MM.1S (cell line): ENCODE measurements around the gene SH3PXD2A.

ENCODE experiments used
- EZH2 ChIP-seq: fragments of 300-600 bp; sonication (generic); optimal IDR thresholded peaks from 2 replicates; pipeline ENCODE3; 2017; ENCODE audit warnings: low read depth, mild to moderate bottlenecking, antibody characterized with exemption, low read length, mixed read lengths
- TF ChIP-seq, protein P1 (sequence below): fragments of 300-600 bp; sonication (generic); IDR thresholded peaks from 2 replicates; pipeline ENCODE4 v1.5.1; 2016; ENCODE audit warnings: antibody characterized with exemption, low read length, mixed read lengths

DNA sequence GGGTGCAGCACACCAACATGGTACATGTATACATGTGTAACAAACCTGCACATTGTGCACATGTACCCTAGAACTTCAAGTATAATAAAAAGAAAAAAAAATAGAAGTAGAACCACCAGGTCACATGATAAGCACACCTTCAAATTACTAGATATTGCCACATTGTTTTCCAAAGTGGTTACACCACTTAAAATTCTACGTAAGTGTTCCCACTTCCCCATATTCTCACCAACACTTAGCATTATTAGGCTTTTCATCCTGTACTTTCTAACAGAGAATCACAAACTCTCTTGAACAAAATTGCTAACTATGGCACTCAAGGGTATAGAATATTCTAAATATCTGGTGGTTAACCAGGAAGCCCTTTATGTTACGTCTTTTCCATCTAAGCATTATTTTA, 22.6 kb downstream of the SH3PXD2A start:
- TF ChIP-seq, protein P1, sequence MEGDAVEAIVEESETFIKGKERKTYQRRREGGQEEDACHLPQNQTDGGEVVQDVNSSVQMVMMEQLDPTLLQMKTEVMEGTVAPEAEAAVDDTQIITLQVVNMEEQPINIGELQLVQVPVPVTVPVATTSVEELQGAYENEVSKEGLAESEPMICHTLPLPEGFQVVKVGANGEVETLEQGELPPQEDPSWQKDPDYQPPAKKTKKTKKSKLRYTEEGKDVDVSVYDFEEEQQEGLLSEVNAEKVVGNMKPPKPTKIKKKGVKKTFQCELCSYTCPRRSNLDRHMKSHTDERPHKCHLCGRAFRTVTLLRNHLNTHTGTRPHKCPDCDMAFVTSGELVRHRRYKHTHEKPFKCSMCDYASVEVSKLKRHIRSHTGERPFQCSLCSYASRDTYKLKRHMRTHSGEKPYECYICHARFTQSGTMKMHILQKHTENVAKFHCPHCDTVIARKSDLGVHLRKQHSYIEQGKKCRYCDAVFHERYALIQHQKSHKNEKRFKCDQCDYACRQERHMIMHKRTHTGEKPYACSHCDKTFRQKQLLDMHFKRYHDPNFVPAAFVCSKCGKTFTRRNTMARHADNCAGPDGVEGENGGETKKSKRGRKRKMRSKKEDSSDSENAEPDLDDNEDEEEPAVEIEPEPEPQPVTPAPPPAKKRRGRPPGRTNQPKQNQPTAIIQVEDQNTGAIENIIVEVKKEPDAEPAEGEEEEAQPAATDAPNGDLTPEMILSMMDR = no peak
- no peak for TF ChIP-seq EZH2
